H9 (cell line): Measurements from ENCODE around the gene KRT79. TPM values are rescaled to one million over a fixed set of nuclear protein-coding genes. Genes with fewer than 3 reads are reported as not detected.

Source experiments
- DNase-seq: peaks from one replicate; pipeline ENCODE4 v3.0.0-alpha.2; 2017
- H2AFZ ChIP-seq: one replicate; pipeline ENCODE4 v1.6.1; 2013; ENCODE audit warnings: mild to moderate bottlenecking, low read length, control low read depth, moderate library complexity
- H2AK5ac ChIP-seq: 2 replicates; pipeline ENCODE4 v1.6.1; 2013; ENCODE audit warnings: low read length, control low read depth, mixed read lengths; ENCODE audit not compliant: insufficient read length
- H2BK120ac ChIP-seq: one replicate; pipeline ENCODE4 v1.6.1; 2013; ENCODE audit warnings: low read depth, mild to moderate bottlenecking, low read length, control low read depth, inconsistent platforms; ENCODE audit not compliant: poor library complexity, severe bottlenecking
- H2BK12ac ChIP-seq: 2 replicates; pipeline ENCODE4 v1.6.1; 2013; ENCODE audit warnings: low read length, control low read depth, mixed read lengths, low read depth; ENCODE audit not compliant: insufficient read length
- H2BK15ac ChIP-seq: 2 replicates; pipeline ENCODE4 v1.6.1; 2013; ENCODE audit warnings: low read depth, low read length, control low read depth
- H2BK20ac ChIP-seq: one replicate; pipeline ENCODE4 v1.6.1; 2013; ENCODE audit warnings: low read depth, mild to moderate bottlenecking, low read length, control low read depth, inconsistent platforms; ENCODE audit not compliant: poor library complexity, severe bottlenecking
- H2BK5ac ChIP-seq: 2 replicates; pipeline ENCODE4 v1.6.1; 2013; ENCODE audit warnings: low read length, control low read depth, mixed read lengths; ENCODE audit not compliant: insufficient read length
- H3K14ac ChIP-seq: 2 replicates; pipeline ENCODE4 v1.6.1; 2013; ENCODE audit warnings: low read length, control low read depth; ENCODE audit not compliant: insufficient read depth
- H3K18ac ChIP-seq: 2 replicates; pipeline ENCODE4 v1.6.1; 2013; ENCODE audit warnings: low read depth, mild to moderate bottlenecking, mixed read lengths, low read length, control low read depth; ENCODE audit not compliant: insufficient read length
- H3K23ac ChIP-seq: 2 replicates; pipeline ENCODE4 v1.6.1; 2013; ENCODE audit warnings: low read length, control low read depth, mixed read lengths, low read depth; ENCODE audit not compliant: insufficient read length
- H3K23me2 ChIP-seq: 2 replicates; pipeline ENCODE4 v1.6.1; 2013; ENCODE audit warnings: low read depth, mild to moderate bottlenecking, mixed read lengths, low read length, control low read depth; ENCODE audit not compliant: insufficient read length, poor library complexity, severe bottlenecking
- H3K27ac ChIP-seq: 2 replicates; pipeline ENCODE4 v1.5.1; 2013; ENCODE audit warnings: low read length, control low read depth, mixed read lengths, low read depth; ENCODE audit not compliant: insufficient read length
- H3K27me3 ChIP-seq: 2 replicates; pipeline ENCODE4 v1.6.1; 2013; ENCODE audit warnings: low read length, control low read depth, inconsistent platforms; ENCODE audit not compliant: insufficient read depth
- H3K4ac ChIP-seq: 2 replicates; pipeline ENCODE4 v1.6.1; 2013; ENCODE audit warnings: low read depth, mild to moderate bottlenecking, control low read depth, inconsistent platforms, low read length, moderate library complexity
- H3K4me1 ChIP-seq: 2 replicates; pipeline ENCODE4 v1.6.1; 2013; ENCODE audit warnings: low read length, control low read depth, inconsistent platforms; ENCODE audit not compliant: insufficient read depth
- H3K4me2 ChIP-seq: 2 replicates; pipeline ENCODE4 v1.6.1; 2013; ENCODE audit warnings: low read length, control low read depth, mixed read lengths; ENCODE audit not compliant: insufficient read length, insufficient read depth
- H3K56ac ChIP-seq: 2 replicates; pipeline ENCODE4 v1.6.1; 2013; ENCODE audit warnings: low read depth, mild to moderate bottlenecking, mixed read lengths, low read length, control low read depth; ENCODE audit not compliant: insufficient read length
- H3K79me1 ChIP-seq: 2 replicates; pipeline ENCODE4 v1.6.1; 2013; ENCODE audit warnings: low read depth, mild to moderate bottlenecking, moderate library complexity, low read length, control low read depth, inconsistent platforms; ENCODE audit not compliant: insufficient read depth, poor library complexity, severe bottlenecking
- H3K79me2 ChIP-seq: 2 replicates; pipeline ENCODE4 v1.6.1; 2013; ENCODE audit warnings: low read length, control low read depth, inconsistent platforms; ENCODE audit not compliant: insufficient read depth
- H3K9ac ChIP-seq: 2 replicates; pipeline ENCODE4 v1.6.1; 2013; ENCODE audit warnings: low read length, control low read depth, mixed read lengths; ENCODE audit not compliant: insufficient read length; ENCODE audit errors: extremely low read depth
- H3K9me3 ChIP-seq: one replicate; pipeline ENCODE4 v1.6.1; 2013; ENCODE audit warnings: low read depth, low read length, inconsistent platforms; ENCODE audit not compliant: control insufficient read depth
- H3T11ph ChIP-seq: one replicate; pipeline ENCODE4 v1.6.1; 2013; ENCODE audit warnings: mild to moderate bottlenecking, low read length, control low read depth, inconsistent platforms
- H4K20me1 ChIP-seq: one replicate; pipeline ENCODE4 v1.6.1; 2013; ENCODE audit not compliant: control insufficient read depth, insufficient read length, insufficient read depth
- H4K5ac ChIP-seq: 2 replicates; pipeline ENCODE4 v1.6.1; 2013; ENCODE audit warnings: low read depth, mild to moderate bottlenecking, mixed read lengths, low read length, control low read depth; ENCODE audit not compliant: insufficient read length
- H4K8ac ChIP-seq: replicated peaks from 2 replicates; pipeline ENCODE4 v1.6.1; 2013; ENCODE audit warnings: low read length, control low read depth, mixed read lengths, low read depth; ENCODE audit not compliant: insufficient read length
- H4K91ac ChIP-seq: 2 replicates; pipeline ENCODE4 v1.6.1; 2013; ENCODE audit warnings: low read depth, mild to moderate bottlenecking, moderate library complexity, mixed read lengths, low read length, control low read depth; ENCODE audit not compliant: insufficient read length
- H3K27ac Mint-ChIP-seq, 3 experiments: 2 replicates in 2 of 3; 3 replicates in 1 of 3; pipeline ENCODE4 v1.8.0; 2020 to 2021; ENCODE audit warnings: mixed read lengths in 3 of 3, mild to moderate bottlenecking in 1 of 3, moderate library complexity in 1 of 3
- H3K27me3 Mint-ChIP-seq: 2 replicates; pipeline ENCODE4 v1.8.0; 2021; ENCODE audit warnings: low read depth, mild to moderate bottlenecking, moderate library complexity, mixed read lengths
- H3K36me3 Mint-ChIP-seq, 3 experiments: 2 replicates in 2 of 3; 3 replicates in 1 of 3; pipeline ENCODE4 v1.8.0; 2020 to 2021; ENCODE audit warnings: low read depth in 3 of 3, mixed read lengths in 3 of 3; ENCODE audit not compliant: insufficient read depth in 1 of 3
- H3K4me1 Mint-ChIP-seq, 2 experiments: 2 replicates each; pipeline ENCODE4 v1.8.0; 2020; ENCODE audit warnings: mixed read lengths in 2 of 2
- H3K4me3 Mint-ChIP-seq, 2 experiments: 2 replicates in 1 of 2; 3 replicates in 1 of 2; pipeline ENCODE4 v1.8.0; 2020 to 2021; ENCODE audit warnings: mild to moderate bottlenecking in 2 of 2, mixed read lengths in 2 of 2, moderate library complexity in 1 of 2
- H3K9me3 Mint-ChIP-seq, 2 experiments: 2 replicates in 1 of 2; 3 replicates in 1 of 2; pipeline ENCODE4 v1.8.0; 2020; ENCODE audit warnings: mild to moderate bottlenecking in 2 of 2, mixed read lengths in 2 of 2, moderate library complexity in 1 of 2
- CTCF ChIP-seq: fragments of 200-600 bp; sonication (generic); conservative IDR thresholded peaks from 3 replicates; pipeline ENCODE4 v1.8.0; 2021; ENCODE audit warnings: antibody characterized with exemption, mild to moderate bottlenecking
- WGBS: extraction: QIAGEN DNeasy Blood & Tissue Kit; methylation state at CpG from one replicate; pipeline ENCODE4 v1.1.7; 2013; ENCODE audit warnings: missing lambda C conversion rate, low lambda C conversion rate, mixed read lengths; ENCODE audit not compliant: insufficient read length; ENCODE audit errors: extremely low coverage; 5-methylcytosine and 5-hydroxymethylcytosine counted together
- total RNA-seq: library from RNA; stranded (reverse); gene quantifications from 2 replicates; pipeline ENCODE4 v1.2.1, GENCODE V29; 2021

KRT79 gene
- total RNA-seq, 1 experiment from 2014 or later: not detected

- Histone ChIP-seq H3K4ac (no peak overlapping the region), H3K9me3 (no peaks in the 10 kb centered on the region), H4K91ac (no peak overlapping the region), H3T11ph (no peak overlapping the region), H3K23ac (no peak overlapping the region), H3K27ac (no peak overlapping the region), H3K79me2 (no peaks in the 10 kb centered on the region), H3K14ac (no peak overlapping the region), H2AK5ac (no peak overlapping the region), H4K8ac (no peak overlapping the region), H2BK5ac (no peak overlapping the region), H4K5ac (no peak overlapping the region), H2BK12ac (no peak overlapping the region), H2AFZ (no peak overlapping the region), H3K4me2 (no peak overlapping the region), H3K9ac (no peak overlapping the region), H3K27me3 (no peaks in the 10 kb centered on the region), H3K23me2 (no peaks in the 10 kb centered on the region), H3K79me1 (no peaks in the 10 kb centered on the region), H2BK20ac (no peak overlapping the region), H3K4me1 (no peaks in the 10 kb centered on the region), H2BK120ac (no peak overlapping the region), H3K56ac (no peak overlapping the region), H3K18ac (no peak overlapping the region), H4K20me1 (no peaks in the 10 kb centered on the region), H2BK15ac (no peak overlapping the region)
- no peak for TF ChIP-seq CTCF
- DNase-seq: no peak
- Mint-ChIP-seq H3K9me3 (no peaks in the 10 kb centered on the region), H3K27ac (no peak overlapping the region), H3K4me3 (no peak overlapping the region), H3K27me3 (peaks cover 3% of the 10 kb centered on the region), H3K36me3 (no peaks in the 10 kb centered on the region; a peak in 1 of 7 replicates), H3K4me1 (peaks cover 3 to 7% of the 10 kb centered on the region in 2 experiments; a peak in 3 of 4 replicates)
- WGBS: no CpG with 5 or more reads among the region's 7 CpGs
These were observed 15.7 kb downstream of the KRT79 start for GRCh38 chr12:52818388-52818787.
